Cardiac atrium fibroblast (primary cell): ENCODE data around the gene TCAIM. TPM values are rescaled to one million over a fixed set of nuclear protein-coding genes. Genes with fewer than 3 reads are reported as not detected.

Source experiments
- total RNA-seq: library from RNA; depleted of rRNA; stranded (reverse); fragments of >200 nt; gene quantifications from 2 replicates; pipeline ENCODE4 v1.2.3, GENCODE V29; 2015

The TCAIM gene, protein sequence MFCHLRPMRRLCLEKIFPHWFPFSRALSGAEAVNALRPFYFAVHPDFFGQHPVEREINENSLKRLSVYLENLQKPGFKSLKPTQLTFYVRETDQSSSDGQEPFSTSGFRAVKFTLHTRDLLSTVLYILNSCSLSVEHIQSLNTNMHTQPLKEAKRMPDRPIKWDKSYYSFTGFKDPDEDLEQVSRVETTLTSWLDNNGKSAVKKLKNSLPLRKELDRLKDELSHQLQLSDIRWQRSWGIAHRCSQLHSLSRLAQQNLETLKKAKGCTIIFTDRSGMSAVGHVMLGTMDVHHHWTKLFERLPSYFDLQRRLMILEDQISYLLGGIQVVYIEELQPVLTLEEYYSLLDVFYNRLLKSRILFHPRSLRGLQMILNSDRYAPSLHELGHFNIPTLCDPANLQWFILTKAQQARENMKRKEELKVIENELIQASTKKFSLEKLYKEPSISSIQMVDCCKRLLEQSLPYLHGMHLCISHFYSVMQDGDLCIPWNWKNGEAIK
- 16.1 and 16.4 TPM in 2 replicates for total RNA-seq

DNA sequence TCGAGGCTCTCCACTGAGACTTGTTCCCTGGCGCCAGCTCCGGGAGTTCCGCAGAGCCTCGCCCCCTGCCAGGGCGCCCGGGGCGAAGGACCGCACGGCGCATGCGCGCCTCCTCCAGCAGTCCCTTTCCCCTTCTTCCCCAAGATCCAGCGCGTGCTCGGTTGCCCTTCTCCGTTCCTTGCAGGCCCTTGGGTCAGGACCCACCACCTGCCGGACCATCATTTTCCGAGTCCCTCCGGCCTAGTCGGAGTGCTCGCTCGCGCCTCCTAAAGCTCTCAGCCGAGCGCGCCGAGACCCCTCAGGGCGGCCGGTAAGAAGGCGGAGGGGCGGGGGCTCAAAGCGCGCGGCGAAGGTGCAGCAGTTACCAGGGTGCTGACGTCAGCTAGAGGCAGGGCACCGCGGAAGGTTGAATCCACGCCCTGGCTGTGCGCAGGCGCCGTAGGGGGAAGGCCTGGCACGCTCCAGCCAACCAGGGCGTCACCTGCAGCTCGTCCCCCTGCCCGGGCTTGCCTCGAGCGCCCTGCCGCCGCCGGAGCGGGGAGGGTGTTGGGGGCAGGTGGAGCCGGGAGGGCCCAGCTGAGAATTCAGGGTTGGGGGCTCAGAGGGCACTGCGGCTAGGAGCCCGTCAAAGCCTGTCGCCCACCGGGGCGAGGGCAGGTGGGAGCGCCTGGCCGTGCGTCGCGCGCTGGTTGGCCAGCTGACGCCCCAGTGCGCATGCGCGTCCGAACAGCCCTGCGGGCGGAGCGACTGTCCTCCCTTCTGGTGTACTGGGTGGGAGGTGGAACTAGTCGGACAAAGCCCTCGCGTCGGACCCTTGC, at the start of gene TCAIM:
TCAIM (plus strand) TSS at position 757 of the 818 bp plus-strand sequence. CDS start 16,017 bp downstream, outside the sequence.

Other genes with a start within 250 kb of the TCAIM start
- not detected in 2 replicates for gene TOPAZ1, start 96.9 kb upstream of the TCAIM start, total RNA-seq
- gene ZNF445, start 138.9 kb downstream of the TCAIM start, total RNA-seq: 2.5 and 4.5 TPM in 2 replicates
- 5.8 and 7.0 TPM in 2 replicates for gene ZKSCAN7, start 216.4 kb downstream of the TCAIM start, total RNA-seq
- 0.32 and 0.90 TPM in 2 replicates for gene ZNF660, start 246.2 kb downstream of the TCAIM start, total RNA-seq